Esophagus muscularis mucosa (tissue), 4 donors: ENCODE data around the gene TEX44. TPM values are rescaled to one million over a fixed set of nuclear protein-coding genes. Genes with fewer than 3 reads are reported as not detected.

ENCODE experiments used
- DNase-seq: peaks from one replicate; pipeline ENCODE4 v3.0.0-alpha.2; 2017; ENCODE audit errors: extremely low spot score
- H3K27ac ChIP-seq, 4 donors: fragments of 200-600 bp; sonication (generic); replicated peaks in 1 of 4; 1 replicate in 3 of 4; 2 replicates in 1 of 4; pipeline ENCODE4 v1.5.1; 2016 to 2019; ENCODE audit warnings: mild to moderate bottlenecking in 1 of 4
- H3K27me3 ChIP-seq, 4 donors: fragments of 200-600 bp; sonication (generic); one replicate each; pipeline versions ENCODE4 v1.5.1 to v1.6.0; 2016 to 2019
- H3K36me3 ChIP-seq, 4 donors: fragments of 200-600 bp; sonication (generic); one replicate each; pipeline ENCODE4 v1.5.1; 2016 to 2019
- H3K4me1 ChIP-seq, 4 donors: fragments of 200-600 bp; sonication (generic); one replicate each; pipeline ENCODE4 v1.5.1; 2016 to 2019
- H3K4me3 ChIP-seq, 4 donors: fragments of 200-600 bp; sonication (generic); 1 replicate in 2 of 4; 2 replicates in 2 of 4; pipeline ENCODE4 v1.5.1; 2016 to 2019; ENCODE audit warnings: mild to moderate bottlenecking in 4 of 4, moderate library complexity in 1 of 4
- H3K9me3 ChIP-seq, 4 donors: fragments of 200-600 bp; sonication (generic); 1 replicate in 3 of 4; 2 replicates in 1 of 4; pipeline ENCODE4 v1.5.1; 2016 to 2019
- EP300 ChIP-seq: sonication (generic); formaldehyde crosslinking; IDR thresholded peaks from one replicate; pipeline ENCODE4 v1.6.1; 2017; ENCODE audit warnings: antibody characterized with exemption
- POLR2A ChIP-seq: fragments of 450-650 bp; IDR thresholded peaks from one replicate; pipeline ENCODE4 v1.6.1; 2017; ENCODE audit warnings: antibody characterized with exemption, moderate library complexity, mild to moderate bottlenecking, low read depth
- POLR2AphosphoS5 ChIP-seq, 2 donors: sonication (generic); formaldehyde crosslinking; IDR thresholded peaks; one replicate each; pipeline ENCODE4 v1.6.1; 2017; ENCODE audit warnings: antibody characterized with exemption in 2 of 2
- WGBS: methylation state at CpG from one replicate; pipeline ENCODE4 v1.1.5; 2018; 5-methylcytosine and 5-hydroxymethylcytosine counted together
- intact Hi-C: fragments of 100-400 bp; cut with DNase I; formaldehyde crosslinking; loops from one replicate; pipeline ENCODE4 v1.15.1; 2023
- total RNA-seq, 4 donors: library from RNA; depleted of rRNA; stranded (reverse); fragments of >200 nt; gene quantifications; one replicate each; pipeline versions ENCODE4 v1.1.0 to v1.2.1, GENCODE V29; 2016
- TF ChIP-seq, protein P1 (sequence below), 3 experiments: fragments of 200-600 bp in 2 of 3; fragments of 450-650 bp in 1 of 3; sonication (generic) in 2 of 3; IDR thresholded peaks; one replicate each; pipeline ENCODE4 v1.5.1; 2017 to 2019; ENCODE audit warnings: antibody characterized with exemption in 3 of 3, mild to moderate bottlenecking in 2 of 3, moderate library complexity in 1 of 3

TEX44 gene
- total RNA-seq, 4 donors from 2014 or later, result not detected

GRCh38 chr2:231633241-231633976 is 40.7 kb downstream of the TEX44 start:
- Histone ChIP-seq H3K4me1 (peaks cover 0 to 27% (median 10%) of the 10 kb centered on the region in 4 donors), H3K4me3 (no peak overlapping the region), H3K27ac (peak overlapping the region; percentile 7 to 48 (median 28)), H3K9me3 (no peaks in the 10 kb centered on the region), H3K27me3 (no peaks in the 10 kb centered on the region), H3K36me3 (no peaks in the 10 kb centered on the region)
- intact Hi-C loops, result no loop called here
- TF ChIP-seq POLR2A (no peak), POLR2AphosphoS5 (IDR thresholded peaks at IDR 0.05) (no peak), EP300 (no peak)
- TF ChIP-seq, protein P1, sequence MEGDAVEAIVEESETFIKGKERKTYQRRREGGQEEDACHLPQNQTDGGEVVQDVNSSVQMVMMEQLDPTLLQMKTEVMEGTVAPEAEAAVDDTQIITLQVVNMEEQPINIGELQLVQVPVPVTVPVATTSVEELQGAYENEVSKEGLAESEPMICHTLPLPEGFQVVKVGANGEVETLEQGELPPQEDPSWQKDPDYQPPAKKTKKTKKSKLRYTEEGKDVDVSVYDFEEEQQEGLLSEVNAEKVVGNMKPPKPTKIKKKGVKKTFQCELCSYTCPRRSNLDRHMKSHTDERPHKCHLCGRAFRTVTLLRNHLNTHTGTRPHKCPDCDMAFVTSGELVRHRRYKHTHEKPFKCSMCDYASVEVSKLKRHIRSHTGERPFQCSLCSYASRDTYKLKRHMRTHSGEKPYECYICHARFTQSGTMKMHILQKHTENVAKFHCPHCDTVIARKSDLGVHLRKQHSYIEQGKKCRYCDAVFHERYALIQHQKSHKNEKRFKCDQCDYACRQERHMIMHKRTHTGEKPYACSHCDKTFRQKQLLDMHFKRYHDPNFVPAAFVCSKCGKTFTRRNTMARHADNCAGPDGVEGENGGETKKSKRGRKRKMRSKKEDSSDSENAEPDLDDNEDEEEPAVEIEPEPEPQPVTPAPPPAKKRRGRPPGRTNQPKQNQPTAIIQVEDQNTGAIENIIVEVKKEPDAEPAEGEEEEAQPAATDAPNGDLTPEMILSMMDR (IDR thresholded peaks at IDR 0.05), result no peak
- 88% methylated on average over 13 of the region's 13 CpGs for WGBS
- no peak for DNase-seq

- intact Hi-C loops, result no loop called here
- Histone ChIP-seq H3K9me3 (no peaks in the 10 kb centered on the region), H3K36me3 (no peaks in the 10 kb centered on the region), H3K27me3 (no peaks in the 10 kb centered on the region), H3K27ac (peak overlapping the region; percentile 26 to 55 (median 48)), H3K4me3 (no peak overlapping the region), H3K4me1 (peaks cover 0 to 27% (median 10%) of the 10 kb centered on the region in 4 donors)
- DNase-seq, result no peak
- WGBS, result 89% methylated on average over 2 of the region's 2 CpGs
- TF ChIP-seq, protein P1 (IDR thresholded peaks at IDR 0.05), result no peak
- TF ChIP-seq POLR2A (no peak), EP300 (no peak), POLR2AphosphoS5 (IDR thresholded peaks at IDR 0.05) (no peak)
Measured at GRCh38 chr2:231634412-231634811, 41.7 kb downstream of the TEX44 start.

GRCh38 chr2:231634951-231635875 is 42.5 kb downstream of the TEX44 start:
- peak overlapping the region; percentile 26 to 55 (median 48) for H3K27ac ChIP-seq
- DNase-seq, result no peak

GRCh38 chr2:231640241-231640640 is 47.6 kb downstream of the TEX44 start:
- 32% methylated on average over 6 of the region's 6 CpGs for WGBS
- no peak for DNase-seq
- peak overlapping the region; percentile 80 to 95 (median 84) for H3K27ac ChIP-seq
- no peaks in the 10 kb centered on the region for H3K27me3 ChIP-seq
- intact Hi-C loops, result no loop called here
- no peak overlapping the region for H3K4me3 ChIP-seq
- H3K4me1 ChIP-seq, result peaks cover 50 to 56% (median 53%) of the 10 kb centered on the region in 4 donors
- no peaks in the 10 kb centered on the region for H3K9me3 ChIP-seq
- no peaks in the 10 kb centered on the region for H3K36me3 ChIP-seq
- TF ChIP-seq EP300 (no peak), POLR2AphosphoS5 (IDR thresholded peaks at IDR 0.05) (no peak), POLR2A (no peak)
- TF ChIP-seq, protein P1 (IDR thresholded peaks at IDR 0.05), result no peak

More at GRCh38 chr2:231634951-231635875, 42.5 kb downstream of the TEX44 start:
- no peak overlapping the region for H3K4me3 ChIP-seq
- WGBS, result 67% methylated on average over 8 of the region's 8 CpGs
- peaks cover 6 to 31% (median 16%) of the 10 kb centered on the region in 4 donors for H3K4me1 ChIP-seq
- intact Hi-C loops, result no loop called here
- H3K27me3 ChIP-seq, result no peaks in the 10 kb centered on the region
- TF ChIP-seq POLR2A (no peak), POLR2AphosphoS5 (IDR thresholded peaks at IDR 0.05) (no peak), EP300 (no peak)
- H3K36me3 ChIP-seq, result no peaks in the 10 kb centered on the region
- no peaks in the 10 kb centered on the region for H3K9me3 ChIP-seq
